Keratinocyte (primary cell): ENCODE results near the gene MINDY4. TPM values are rescaled to one million over a fixed set of nuclear protein-coding genes. Genes with fewer than 3 reads are reported as not detected.

Source experiments
- DNase-seq: peaks from one replicate; pipeline ENCODE4 v3.0.0-alpha.2; 2011; ENCODE audit warnings: low read depth, missing footprints, low spot score
- FAIRE-seq: peaks from 2 replicates; lab custom pipeline; 2011; peaks lifted over from hg19 to GRCh38; lab: Jason Lieb, UNC
- H2AFZ ChIP-seq: 2 replicates; pipeline ENCODE4 v1.6.0; 2012; ENCODE audit warnings: low read length, control low read depth, inconsistent platforms; ENCODE audit not compliant: control insufficient read depth
- H3K27ac ChIP-seq: 2 replicates; pipeline ENCODE4 v1.5.1; 2011; ENCODE audit warnings: low read length; ENCODE audit not compliant: control insufficient read depth, insufficient read depth
- H3K27me3 ChIP-seq: 3 replicates; pipeline ENCODE4 v1.6.0; 2011; ENCODE audit warnings: low read length; ENCODE audit not compliant: control insufficient read depth, insufficient read depth; ENCODE audit errors: extremely low read depth
- H3K36me3 ChIP-seq, 2 experiments: 2 replicates in 1 of 2; 3 replicates in 1 of 2; pipeline ENCODE4 v1.5.1; 2011; ENCODE audit warnings: low read length in 2 of 2, mild to moderate bottlenecking in 1 of 2; ENCODE audit not compliant: control insufficient read depth in 2 of 2, insufficient read depth in 2 of 2; ENCODE audit errors: extremely low read depth in 1 of 2
- H3K4me1 ChIP-seq: 3 replicates; pipeline ENCODE4 v1.5.1; 2011; ENCODE audit warnings: low read length; ENCODE audit not compliant: control insufficient read depth, insufficient read depth; ENCODE audit errors: extremely low read depth
- H3K4me2 ChIP-seq: 3 replicates; pipeline ENCODE4 v1.6.0; 2011; ENCODE audit warnings: low read depth, low read length; ENCODE audit not compliant: control insufficient read depth, insufficient read depth; ENCODE audit errors: extremely low read depth
- H3K4me3 ChIP-seq, 3 experiments: fragments of 200-600 bp in 1 of 3; sonication (generic) in 1 of 3; 2 replicates in 2 of 3; 3 replicates in 1 of 3; pipeline ENCODE4 v1.5.1; 2011 to 2016; ENCODE audit warnings: low read length in 3 of 3, mild to moderate bottlenecking in 3 of 3, control low read depth in 2 of 3, inconsistent platforms in 1 of 3, low read depth in 1 of 3, mixed read lengths in 1 of 3, mixed run types in 1 of 3, moderate library complexity in 1 of 3; ENCODE audit not compliant: control insufficient read depth in 2 of 3, insufficient read depth in 2 of 3; ENCODE audit errors: extremely low read depth in 1 of 3
- H3K79me2 ChIP-seq: 2 replicates; pipeline ENCODE4 v1.6.0; 2012; ENCODE audit warnings: low read length; ENCODE audit not compliant: control insufficient read depth, insufficient read depth
- H3K9ac ChIP-seq: 3 replicates; pipeline ENCODE4 v1.6.0; 2011; ENCODE audit warnings: low read length; ENCODE audit not compliant: control insufficient read depth, insufficient read depth; ENCODE audit errors: extremely low read depth
- H3K9me1 ChIP-seq: 3 replicates; pipeline ENCODE4 v1.6.0; 2011; ENCODE audit warnings: low read length; ENCODE audit not compliant: control insufficient read depth, insufficient read depth; ENCODE audit errors: extremely low read depth
- H3K9me3 ChIP-seq: 2 replicates; pipeline ENCODE4 v1.5.1; 2012; ENCODE audit warnings: low read depth, low read length; ENCODE audit not compliant: control insufficient read depth
- H4K20me1 ChIP-seq: 3 replicates; pipeline ENCODE4 v1.6.0; 2011; ENCODE audit warnings: low read length; ENCODE audit not compliant: control insufficient read depth, insufficient read depth; ENCODE audit errors: extremely low read depth
- EZH2 ChIP-seq: IDR thresholded peaks from one replicate; pipeline ENCODE4 v1.6.1; 2012; ENCODE audit warnings: inconsistent platforms, mild to moderate bottlenecking, low read length, moderate library complexity
- dilution Hi-C: fragments of 300-500 bp; cut with MboI; formaldehyde crosslinking; loops from one replicate; pipeline ENCODE4 v1.7.0; 2020; ENCODE audit warnings: low sequenced_read_pairs; ENCODE audit not compliant: extremely low pct_ligation_motif_present
- polyA plus RNA-seq, 5 experiments: library from polyadenylated mRNA; depleted of rRNA in 3 of 5; stranded (reverse) in 3 of 5; stranded (forward) in 1 of 5; unstranded in 1 of 5; fragments of >200 nt; gene quantifications; 1 replicate in 1 of 5; 2 replicates in 3 of 5; 3 replicates in 1 of 5; pipeline versions ENCODE4 v1.2.1 to v1.2.3, GENCODE V29; 2011 to 2012; ENCODE audit warnings: missing spikeins in 2 of 5, low read depth in 1 of 5, low replicate concordance in 1 of 5
- TF ChIP-seq, protein P1 (sequence below), 3 experiments: IDR thresholded peaks in 1 of 3; conservative IDR thresholded peaks in 1 of 3; optimal IDR thresholded peaks in 1 of 3; 2 replicates in 2 of 3; 3 replicates in 1 of 3; pipeline versions ENCODE3 to v1.5.1; 2011; ENCODE audit warnings: low read length in 3 of 3, mild to moderate bottlenecking in 3 of 3, moderate library complexity in 2 of 3, control low read depth in 1 of 3, inconsistent platforms in 1 of 3; ENCODE audit not compliant: insufficient read depth in 2 of 3; ENCODE audit errors: extremely low read depth in 1 of 3

The MINDY4 gene
- polyA plus RNA-seq, 1 donor (not counting 4 experiments of a cell fraction or from before 2014, with no cell fraction given) = 1.5 TPM

DNA sequence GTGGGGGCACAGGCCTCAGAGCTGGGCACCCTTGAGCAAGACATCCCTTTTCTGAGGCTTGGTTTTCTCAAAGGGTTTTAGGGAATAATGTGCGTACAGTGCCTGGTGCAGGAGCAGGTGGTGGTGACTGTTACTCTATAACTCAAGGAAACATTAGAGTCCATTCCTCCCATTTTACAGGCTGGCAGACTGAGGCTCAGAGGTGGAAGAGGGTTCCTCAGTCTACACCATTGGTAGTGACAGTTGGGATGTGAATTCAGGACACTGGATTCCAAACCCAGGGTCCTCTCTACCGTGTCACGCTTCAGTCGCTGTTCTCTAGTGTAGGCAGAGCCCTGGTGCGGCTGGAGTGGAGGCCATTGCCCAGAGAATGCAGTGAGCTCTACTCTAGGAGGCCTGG lies 100.4 kb downstream of the MINDY4 start:
- H3K4me1 ChIP-seq = no peaks in the 10 kb centered on the region
- TF ChIP-seq, protein P1, sequence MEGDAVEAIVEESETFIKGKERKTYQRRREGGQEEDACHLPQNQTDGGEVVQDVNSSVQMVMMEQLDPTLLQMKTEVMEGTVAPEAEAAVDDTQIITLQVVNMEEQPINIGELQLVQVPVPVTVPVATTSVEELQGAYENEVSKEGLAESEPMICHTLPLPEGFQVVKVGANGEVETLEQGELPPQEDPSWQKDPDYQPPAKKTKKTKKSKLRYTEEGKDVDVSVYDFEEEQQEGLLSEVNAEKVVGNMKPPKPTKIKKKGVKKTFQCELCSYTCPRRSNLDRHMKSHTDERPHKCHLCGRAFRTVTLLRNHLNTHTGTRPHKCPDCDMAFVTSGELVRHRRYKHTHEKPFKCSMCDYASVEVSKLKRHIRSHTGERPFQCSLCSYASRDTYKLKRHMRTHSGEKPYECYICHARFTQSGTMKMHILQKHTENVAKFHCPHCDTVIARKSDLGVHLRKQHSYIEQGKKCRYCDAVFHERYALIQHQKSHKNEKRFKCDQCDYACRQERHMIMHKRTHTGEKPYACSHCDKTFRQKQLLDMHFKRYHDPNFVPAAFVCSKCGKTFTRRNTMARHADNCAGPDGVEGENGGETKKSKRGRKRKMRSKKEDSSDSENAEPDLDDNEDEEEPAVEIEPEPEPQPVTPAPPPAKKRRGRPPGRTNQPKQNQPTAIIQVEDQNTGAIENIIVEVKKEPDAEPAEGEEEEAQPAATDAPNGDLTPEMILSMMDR (optimal IDR thresholded peaks at IDR 0.05 in 1 of 3, IDR thresholded peaks at IDR 0.05 in 1 of 3, conservative IDR thresholded peaks at IDR 0.05 in 1 of 3; ENCODE audit: extremely low read depth in 1 of 3, insufficient read depth in 2 of 3, low read length in 3 of 3) = no peak
- no peak for TF ChIP-seq EZH2
- dilution Hi-C loops = no loop called here
- no peak overlapping the region for H3K4me3 ChIP-seq
- H4K20me1 ChIP-seq = no peaks in the 10 kb centered on the region
- no peaks in the 10 kb centered on the region for H3K79me2 ChIP-seq
- no peaks in the 10 kb centered on the region for H3K36me3 ChIP-seq
- no peaks in the 10 kb centered on the region for H3K9me1 ChIP-seq
- no peak overlapping the region for H3K9ac ChIP-seq
- FAIRE-seq (no peak), DNase-seq (no peak)
- H3K27me3 ChIP-seq = no peaks in the 10 kb centered on the region
- no peak overlapping the region for H3K4me2 ChIP-seq
- H2AFZ ChIP-seq = no peak overlapping the region
- no peaks in the 10 kb centered on the region for H3K9me3 ChIP-seq
- no peak overlapping the region for H3K27ac ChIP-seq

DNA sequence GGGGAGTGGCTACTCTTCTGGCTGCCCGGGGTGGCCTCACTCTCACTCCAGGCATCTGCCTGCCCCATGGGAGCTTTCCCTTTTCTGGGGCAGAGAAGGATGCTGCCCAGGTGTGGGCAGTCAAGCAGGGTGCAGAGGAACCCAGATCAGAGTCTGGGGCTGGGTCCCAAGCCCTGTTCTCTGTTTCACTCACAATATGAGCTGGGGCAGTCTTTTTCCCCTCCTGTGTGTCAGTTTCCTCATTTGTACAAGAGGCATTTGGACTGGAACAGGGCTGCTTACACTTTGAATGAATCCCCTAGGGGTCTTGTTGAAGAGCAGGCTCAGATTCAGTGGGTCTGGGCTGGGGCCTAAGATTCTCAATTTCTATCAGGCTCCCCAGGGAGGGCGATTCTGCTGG lies 102.0 kb downstream of the MINDY4 start:
- Histone ChIP-seq H3K9me3 (no peaks in the 10 kb centered on the region), H2AFZ (no peak overlapping the region), H3K36me3 (no peaks in the 10 kb centered on the region), H3K79me2 (no peaks in the 10 kb centered on the region), H3K27me3 (no peaks in the 10 kb centered on the region), H3K4me2 (no peak overlapping the region), H3K27ac (no peak overlapping the region), H3K4me3 (no peak overlapping the region), H3K9ac (no peak overlapping the region), H3K9me1 (no peaks in the 10 kb centered on the region), H3K4me1 (no peaks in the 10 kb centered on the region), H4K20me1 (no peaks in the 10 kb centered on the region)
- DNase-seq (no peak), FAIRE-seq (no peak)
- no peak for TF ChIP-seq EZH2
- TF ChIP-seq, protein P1 (optimal IDR thresholded peaks at IDR 0.05 in 1 of 3, IDR thresholded peaks at IDR 0.05 in 1 of 3, conservative IDR thresholded peaks at IDR 0.05 in 1 of 3; ENCODE audit: extremely low read depth in 1 of 3, insufficient read depth in 2 of 3, low read length in 3 of 3) = no peak
- dilution Hi-C loops = no loop called here
